Activated CD8-positive, alpha-beta T cell treated with anti-CD3 and anti-CD28 coated beads for 36 hours (primary cell): Measurements from ENCODE around the gene TMEM45B. TPM values are rescaled to one million over a fixed set of nuclear protein-coding genes. Genes with fewer than 3 reads are reported as not detected.
"Not testable (repeated sequence)": the region's sequence is repeated elsewhere in the genome, so short reads cannot be mapped to it uniquely, and the experiment has no call there.

ENCODE experiments used
- ATAC-seq: fragments of 200-7000 bp; cut with Tn5 transposase; one replicate; pipeline ENCODE4 v1.10.0; 2021; ENCODE audit warnings: mild to moderate bottlenecking, moderate library complexity
- CTCF ChIA-PET: fragments of 350-600 bp; sonication (Branson Sonifier 250); formaldehyde crosslinking; loops from one replicate; lab custom pipeline; 2021; ENCODE audit warnings: antibody characterized with exemption; lab: Charles Lee
- POLR2A ChIA-PET: fragments of 350-600 bp; sonication (Branson Sonifier 250); formaldehyde crosslinking; loops from one replicate; lab custom pipeline; 2021; ENCODE audit warnings: antibody characterized with exemption; lab: Charles Lee
- DNase-seq: peaks from one replicate; pipeline ENCODE4 v3.0.0-alpha.2; 2020
- H3K27ac Mint-ChIP-seq: one replicate; pipeline ENCODE4 v1.8.0; 2021; ENCODE audit warnings: mild to moderate bottlenecking, mixed read lengths
- H3K27me3 Mint-ChIP-seq: one replicate; pipeline ENCODE4 v1.8.0; 2021; ENCODE audit warnings: mixed read lengths
- H3K36me3 Mint-ChIP-seq: one replicate; pipeline ENCODE4 v1.8.0; 2021; ENCODE audit warnings: low read depth, mixed read lengths
- H3K4me1 Mint-ChIP-seq: one replicate; pipeline ENCODE4 v1.8.0; 2021; ENCODE audit warnings: low read depth, mixed read lengths
- H3K4me3 Mint-ChIP-seq: one replicate; pipeline ENCODE4 v1.8.0; 2021; ENCODE audit warnings: mild to moderate bottlenecking, moderate library complexity, mixed read lengths
- H3K9me3 Mint-ChIP-seq: one replicate; pipeline ENCODE4 v1.8.0; 2021; ENCODE audit warnings: mixed read lengths
- intact Hi-C: fragments of 100-400 bp; cut with micrococcal nuclease; formaldehyde crosslinking; loops from one replicate; pipeline ENCODE4 v1.10.0; 2022
- total RNA-seq, 2 experiments: library from RNA; stranded (reverse); gene quantifications; one replicate each; pipeline ENCODE4 v1.2.3, GENCODE V29; 2021
- TF ChIP-seq, protein P1 (sequence below): fragments of 200-600 bp; IDR thresholded peaks from one replicate; pipeline ENCODE4 v1.8.0; 2022; ENCODE audit warnings: antibody characterized with exemption, mild to moderate bottlenecking

TMEM45B gene
- total RNA-seq, 2 experiments from 2014 or later = 0.47 to 0.49 TPM

DNA sequence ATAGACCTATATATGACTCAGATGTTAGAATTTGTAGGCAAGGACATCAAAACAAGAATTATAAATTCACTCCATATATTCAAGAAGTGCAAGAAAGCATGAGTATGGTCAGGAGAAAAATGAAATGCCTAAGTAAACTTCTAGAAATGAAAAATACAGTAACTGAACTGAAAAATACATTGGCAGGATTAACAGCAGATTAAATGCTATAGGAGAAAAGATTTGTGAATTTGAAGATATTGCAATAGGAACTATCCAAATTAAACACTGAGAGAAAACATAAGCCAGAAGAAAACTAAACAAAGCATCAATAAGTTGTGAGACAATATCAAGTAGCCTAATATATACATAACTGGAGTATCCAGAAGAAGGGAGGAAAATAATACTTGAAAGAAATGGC lies 46.6 kb upstream of the TMEM45B start:
- CTCF ChIA-PET = no interaction called here
- DNase-seq = no peak
- no peak overlapping the region for H3K4me3 Mint-ChIP-seq
- TF ChIP-seq, protein P1, sequence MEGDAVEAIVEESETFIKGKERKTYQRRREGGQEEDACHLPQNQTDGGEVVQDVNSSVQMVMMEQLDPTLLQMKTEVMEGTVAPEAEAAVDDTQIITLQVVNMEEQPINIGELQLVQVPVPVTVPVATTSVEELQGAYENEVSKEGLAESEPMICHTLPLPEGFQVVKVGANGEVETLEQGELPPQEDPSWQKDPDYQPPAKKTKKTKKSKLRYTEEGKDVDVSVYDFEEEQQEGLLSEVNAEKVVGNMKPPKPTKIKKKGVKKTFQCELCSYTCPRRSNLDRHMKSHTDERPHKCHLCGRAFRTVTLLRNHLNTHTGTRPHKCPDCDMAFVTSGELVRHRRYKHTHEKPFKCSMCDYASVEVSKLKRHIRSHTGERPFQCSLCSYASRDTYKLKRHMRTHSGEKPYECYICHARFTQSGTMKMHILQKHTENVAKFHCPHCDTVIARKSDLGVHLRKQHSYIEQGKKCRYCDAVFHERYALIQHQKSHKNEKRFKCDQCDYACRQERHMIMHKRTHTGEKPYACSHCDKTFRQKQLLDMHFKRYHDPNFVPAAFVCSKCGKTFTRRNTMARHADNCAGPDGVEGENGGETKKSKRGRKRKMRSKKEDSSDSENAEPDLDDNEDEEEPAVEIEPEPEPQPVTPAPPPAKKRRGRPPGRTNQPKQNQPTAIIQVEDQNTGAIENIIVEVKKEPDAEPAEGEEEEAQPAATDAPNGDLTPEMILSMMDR = no peak
- ATAC-seq = no peak
- intact Hi-C loops = no loop called here
- no peaks in the 10 kb centered on the region for H3K4me1 Mint-ChIP-seq
- no peaks in the 10 kb centered on the region for H3K36me3 Mint-ChIP-seq
- POLR2A ChIA-PET = no interaction called here
- no peak overlapping the region for H3K27ac Mint-ChIP-seq
- no peaks in the 10 kb centered on the region for H3K27me3 Mint-ChIP-seq
- H3K9me3 Mint-ChIP-seq = peaks cover 8% of the 10 kb centered on the region

DNA sequence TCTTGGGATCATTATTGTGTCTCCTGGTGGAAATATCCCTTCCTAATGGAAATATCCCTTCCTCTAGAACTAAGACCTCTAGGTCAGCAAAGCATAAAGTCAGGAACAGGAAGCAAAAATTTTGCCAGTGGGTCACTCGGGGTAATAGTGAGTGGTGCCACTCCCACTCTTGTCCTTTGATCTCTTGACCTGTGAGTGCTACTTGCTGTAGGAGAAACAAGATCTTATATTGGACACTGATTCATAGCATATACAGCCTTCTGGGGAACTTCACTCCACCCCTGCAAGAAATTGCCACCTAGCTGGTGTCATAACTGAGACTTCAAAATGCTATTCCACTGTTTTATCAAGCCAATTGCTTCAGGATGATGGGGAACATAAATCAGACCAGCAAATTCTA lies 44.7 kb upstream of the TMEM45B start:
- Mint-ChIP-seq H3K9me3 (peaks cover 8% of the 10 kb centered on the region), H3K27me3 (no peaks in the 10 kb centered on the region), H3K4me3 (no peak overlapping the region), H3K4me1 (no peaks in the 10 kb centered on the region), H3K27ac (no peak overlapping the region), H3K36me3 (no peaks in the 10 kb centered on the region)
- TF ChIP-seq, protein P1 = no peak
- CTCF ChIA-PET = no interaction called here
- no peak for DNase-seq
- intact Hi-C loops = no loop called here
- ATAC-seq = no peak
- POLR2A ChIA-PET = no interaction called here

DNA sequence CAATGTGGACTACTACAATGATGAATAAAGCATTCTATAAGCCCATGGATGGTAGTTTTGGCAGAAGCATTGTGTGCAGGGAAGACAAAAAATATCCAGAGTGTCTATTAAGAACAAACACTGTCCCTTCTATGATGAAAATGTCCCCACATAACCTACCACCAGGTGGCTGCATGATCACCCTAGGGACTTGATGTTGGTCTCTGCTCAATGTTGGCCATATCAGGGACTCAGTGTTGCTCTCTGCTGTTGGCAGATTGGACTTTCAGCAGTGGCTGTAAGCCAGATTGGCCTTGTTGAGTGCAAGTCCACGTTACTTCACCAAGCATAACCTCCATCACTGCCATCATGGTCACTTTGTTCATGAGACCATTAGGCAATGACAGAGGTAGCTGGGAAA lies 44.2 kb upstream of the TMEM45B start:
- H3K4me3 Mint-ChIP-seq, H3K9me3 Mint-ChIP-seq, H3K36me3 Mint-ChIP-seq, CTCF ChIA-PET, DNase-seq, H3K4me1 Mint-ChIP-seq, H3K27ac Mint-ChIP-seq, POLR2A ChIA-PET, ATAC-seq, H3K27me3 Mint-ChIP-seq, intact Hi-C loops: not testable (repeated sequence)

DNA sequence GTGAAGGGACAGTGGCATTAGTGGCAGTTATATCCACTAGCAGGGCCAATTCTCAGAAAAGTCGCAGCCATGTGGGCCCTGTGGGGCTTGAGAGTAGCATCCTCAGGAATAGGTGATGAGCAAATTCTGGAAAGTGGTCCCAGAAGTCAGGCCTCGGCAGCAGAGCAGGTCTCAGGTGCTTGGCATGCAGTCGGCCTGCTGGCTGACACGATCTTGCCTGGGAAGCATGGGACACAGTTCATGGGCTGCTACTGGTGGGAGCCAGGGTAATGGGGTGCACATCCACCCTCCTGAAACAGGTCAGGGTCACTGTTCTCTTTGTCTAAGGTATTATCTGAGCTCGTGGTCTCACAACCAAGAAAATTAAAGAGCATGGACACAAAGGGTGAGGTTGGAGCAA lies 36.8 kb upstream of the TMEM45B start:
- Mint-ChIP-seq H3K9me3 (no peaks in the 10 kb centered on the region), H3K27ac (no peak overlapping the region), H3K36me3 (no peaks in the 10 kb centered on the region), H3K4me3 (no peak overlapping the region), H3K27me3 (no peaks in the 10 kb centered on the region), H3K4me1 (no peaks in the 10 kb centered on the region)
- no peak for ATAC-seq
- TF ChIP-seq, protein P1 = no peak
- ChIA-PET CTCF (interaction anchor here (0.9 kb wide), 1 partner anchor 345 kb away, joined by 3 read pairs; no protein-coding TSS in a partner anchor), POLR2A (no interaction called here)
- DNase-seq = no peak
- intact Hi-C loops = no loop called here

DNA sequence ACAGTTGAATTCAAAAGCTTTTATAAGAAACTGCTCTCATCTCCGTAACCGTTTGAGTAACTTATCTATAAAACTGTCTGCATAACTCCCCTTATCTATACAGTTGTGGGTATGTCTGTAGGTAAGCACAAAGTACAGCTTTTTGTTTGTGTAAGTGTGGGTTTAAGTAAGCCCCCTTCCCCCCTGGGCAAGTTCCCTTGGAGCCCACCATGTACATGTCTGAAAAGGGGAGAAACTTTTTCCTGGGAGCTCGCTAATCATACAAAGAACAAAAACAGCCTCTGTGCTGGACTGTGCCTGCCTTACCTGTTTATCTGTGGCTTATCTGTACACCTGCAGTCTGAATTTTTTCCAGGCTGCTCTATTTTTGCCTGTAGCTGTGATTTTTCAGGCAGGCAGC lies 36.3 kb upstream of the TMEM45B start:
- no peaks in the 10 kb centered on the region for H3K36me3 Mint-ChIP-seq
- H3K27me3 Mint-ChIP-seq = no peaks in the 10 kb centered on the region
- H3K27ac Mint-ChIP-seq = no peak overlapping the region
- DNase-seq = no peak
- H3K4me3 Mint-ChIP-seq = no peak overlapping the region
- H3K4me1 Mint-ChIP-seq = no peaks in the 10 kb centered on the region
- intact Hi-C loops = no loop called here
- ChIA-PET CTCF (interaction anchor here (0.9 kb wide), 1 partner anchor 344 kb away, joined by 3 read pairs; no protein-coding TSS in a partner anchor), POLR2A (no interaction called here)
- ATAC-seq = no peak
- no peaks in the 10 kb centered on the region for H3K9me3 Mint-ChIP-seq
- TF ChIP-seq, protein P1 = no peak
